Esophagus squamous epithelium (tissue), 5 donors: ENCODE results near the gene TCTN2. TPM values are rescaled to one million over a fixed set of nuclear protein-coding genes. Genes with fewer than 3 reads are reported as not detected.

Experiments
- DNase-seq: peaks from one replicate; lab custom pipeline; 2025; lab: John Stamatoyannopoulos, UW
- H3K27ac ChIP-seq, 4 donors: fragments of 200-600 bp; sonication (generic); one replicate each; pipeline ENCODE4 v1.5.1; 2016 to 2019; ENCODE audit warnings: mild to moderate bottlenecking in 1 of 4
- H3K27me3 ChIP-seq, 4 donors: fragments of 200-600 bp; sonication (generic); 1 replicate in 3 of 4; 2 replicates in 1 of 4; pipeline versions ENCODE4 v1.5.1 to v1.6.0; 2017 to 2021; ENCODE audit warnings: antibody characterized with exemption in 1 of 4
- H3K36me3 ChIP-seq, 3 donors: fragments of 200-600 bp; sonication (generic); one replicate each; pipeline ENCODE4 v1.5.1; 2016 to 2019
- H3K4me1 ChIP-seq, 3 donors: fragments of 200-600 bp; sonication (generic); one replicate each; pipeline ENCODE4 v1.5.1; 2017 to 2019
- H3K4me3 ChIP-seq, 4 donors: fragments of 200-600 bp; sonication (generic); 1 replicate in 3 of 4; 2 replicates in 1 of 4; pipeline ENCODE4 v1.5.1; 2016 to 2019; ENCODE audit warnings: mild to moderate bottlenecking in 2 of 4, moderate library complexity in 1 of 4
- H3K9me3 ChIP-seq, 3 donors: fragments of 200-600 bp; sonication (generic); one replicate each; pipeline ENCODE4 v1.5.1; 2016 to 2019
- CTCF ChIP-seq, 6 experiments: fragments of 450-650 bp in 4 of 6; fragments of 200-600 bp in 2 of 6; sonication (generic) in 2 of 6; IDR thresholded peaks; one replicate each; pipeline ENCODE4 v1.5.1; 2016 to 2019; ENCODE audit warnings: antibody characterized with exemption in 6 of 6, mild to moderate bottlenecking in 4 of 6, moderate library complexity in 4 of 6
- POLR2A ChIP-seq, 4 donors: fragments of 450-650 bp; IDR thresholded peaks; one replicate each; pipeline ENCODE4 v1.6.1; 2017; ENCODE audit warnings: antibody characterized with exemption in 4 of 4, mild to moderate bottlenecking in 4 of 4, moderate library complexity in 3 of 4
- WGBS, 2 donors: methylation state at CpG; one replicate each; pipeline ENCODE4 v1.1.5; 2018; 5-methylcytosine and 5-hydroxymethylcytosine counted together
- intact Hi-C: fragments of 100-400 bp; cut with DNase I; formaldehyde crosslinking; loops from one replicate; pipeline ENCODE4 v1.15.0; 2022
- total RNA-seq, 4 donors: library from RNA; depleted of rRNA; stranded (reverse); fragments of >200 nt; gene quantifications; one replicate each; pipeline ENCODE4 v1.1.0, GENCODE V29; 2016
- donor health status: DM: yes; HTN: yes; CAD: no.

The TCTN2 gene
- total RNA-seq, 4 donors from 2014 or later, result 3.0 to 5.9 (median 3.2) TPM

DNA sequence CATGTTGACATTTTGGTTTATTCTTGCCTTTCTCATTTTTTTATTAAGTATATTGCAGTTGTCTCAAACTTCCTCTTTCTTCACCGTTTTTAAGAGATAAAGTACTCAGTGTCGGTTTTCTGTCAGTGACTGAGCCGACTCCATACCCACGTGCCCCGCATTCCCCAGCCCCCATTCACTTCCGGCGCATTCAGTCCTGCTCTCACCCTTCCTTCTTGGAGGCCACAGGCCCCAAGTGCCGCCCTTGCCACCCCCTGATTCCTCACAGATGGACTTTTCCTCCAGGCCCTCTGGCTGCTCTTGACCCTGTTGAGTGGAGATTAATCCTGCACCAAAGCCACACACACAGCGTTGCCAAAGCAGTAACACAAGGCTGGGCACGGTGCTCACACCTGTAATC lies 72.1 kb downstream of the TCTN2 start:
- Histone ChIP-seq H3K4me1 (peaks cover 0 to 14% (median 0%) of the 10 kb centered on the region in 3 donors), H3K4me3 (no peak overlapping the region), H3K9me3 (no peaks in the 10 kb centered on the region), H3K36me3 (peaks cover 23 to 93% (median 24%) of the 10 kb centered on the region in 3 donors), H3K27me3 (no peaks in the 10 kb centered on the region), H3K27ac (no peak overlapping the region)
- no peak for TF ChIP-seq POLR2A (IDR thresholded peaks at IDR 0.05)
- no peak for TF ChIP-seq CTCF (IDR thresholded peaks at IDR 0.05)
- no peak for DNase-seq
- intact Hi-C loops, result no loop called here
- 74 to 76% methylated on average over 8 of the region's 10 CpGs for WGBS, 2 donors

DNA sequence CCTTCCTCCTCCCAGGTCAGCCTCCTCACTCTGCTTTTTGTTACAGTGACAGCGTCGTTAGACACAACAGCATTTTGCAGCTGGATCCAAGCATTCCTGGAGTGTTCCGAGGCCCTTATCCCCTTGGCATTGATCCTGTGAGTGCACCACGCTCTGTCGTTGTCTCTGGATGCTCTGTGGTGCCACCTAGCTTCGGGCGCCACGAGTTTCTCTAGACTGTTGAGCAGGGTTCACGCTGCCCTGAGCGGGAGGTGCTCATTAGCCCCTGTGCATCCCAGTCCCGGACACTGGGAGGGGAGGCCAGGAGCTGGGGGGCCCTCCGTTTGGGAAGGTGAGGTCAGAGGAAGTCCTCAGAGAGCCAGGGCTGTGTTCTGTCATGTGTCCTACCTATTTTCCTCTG lies 73.9 kb downstream of the TCTN2 start:
- intact Hi-C loops, result no loop called here
- Histone ChIP-seq H3K27ac (no peak overlapping the region), H3K27me3 (no peaks in the 10 kb centered on the region), H3K4me1 (peaks cover 0 to 14% (median 0%) of the 10 kb centered on the region in 3 donors), H3K9me3 (no peaks in the 10 kb centered on the region), H3K4me3 (no peak overlapping the region), H3K36me3 (peaks cover 20 to 93% (median 23%) of the 10 kb centered on the region in 3 donors)
- WGBS, 2 donors, result 67 to 85% methylated on average over 4 to 11 of the region's 12 CpGs
- no peak for DNase-seq
- TF ChIP-seq CTCF (IDR thresholded peaks at IDR 0.05) (no peak), POLR2A (IDR thresholded peaks at IDR 0.05) (no peak)

DNA sequence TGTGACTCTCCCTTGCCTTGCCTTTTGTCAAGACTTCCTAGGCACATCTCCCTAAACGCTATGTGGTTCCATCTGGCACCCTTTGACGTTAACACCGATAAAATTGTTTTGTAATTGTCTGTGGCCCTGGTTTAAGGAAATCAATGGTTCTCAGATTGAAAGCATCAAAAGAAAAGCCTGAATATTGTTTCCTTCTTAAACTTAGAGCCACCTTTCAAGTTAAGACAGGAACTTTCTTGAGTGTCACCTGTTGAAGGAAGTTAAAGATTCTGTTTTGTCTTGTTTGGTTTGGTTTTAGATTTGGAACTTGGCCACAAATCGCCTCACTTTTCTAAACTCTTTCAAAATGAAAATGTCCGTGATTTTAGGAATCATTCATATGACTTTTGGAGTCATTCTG lies 76.4 kb downstream of the TCTN2 start:
- H3K27ac ChIP-seq, result no peak overlapping the region
- no peaks in the 10 kb centered on the region for H3K9me3 ChIP-seq
- no peak overlapping the region for H3K4me3 ChIP-seq
- 34 to 43% methylated on average over 5 of the region's 5 CpGs for WGBS, 2 donors
- intact Hi-C loops, result no loop called here
- TF ChIP-seq POLR2A (IDR thresholded peaks at IDR 0.05) (no peak), CTCF (IDR thresholded peaks at IDR 0.05) (no peak)
- peaks cover 0 to 14% (median 0%) of the 10 kb centered on the region in 3 donors for H3K4me1 ChIP-seq
- no peak for DNase-seq
- H3K27me3 ChIP-seq, result no peaks in the 10 kb centered on the region
- peaks cover 26 to 93% (median 27%) of the 10 kb centered on the region in 3 donors for H3K36me3 ChIP-seq

- intact Hi-C loops, result no loop called here
- Histone ChIP-seq H3K9me3 (no peaks in the 10 kb centered on the region), H3K4me1 (peaks cover 0 to 14% (median 0%) of the 10 kb centered on the region in 3 donors), H3K27ac (no peak overlapping the region), H3K27me3 (no peaks in the 10 kb centered on the region), H3K36me3 (peaks cover 26 to 93% (median 27%) of the 10 kb centered on the region in 3 donors), H3K4me3 (no peak overlapping the region)
- 79 to 81% methylated on average over 6 of the region's 6 CpGs for WGBS, 2 donors
- no peak for TF ChIP-seq CTCF (IDR thresholded peaks at IDR 0.05)
- no peak for TF ChIP-seq POLR2A (IDR thresholded peaks at IDR 0.05)
- no peak for DNase-seq
Measured at GRCh38 chr12:123748161-123748560, 77.2 kb downstream of the TCTN2 start.

GRCh38 chr12:123748661-123749060 lies 77.7 kb downstream of the TCTN2 start:
- Histone ChIP-seq H3K27ac (no peak overlapping the region), H3K27me3 (no peaks in the 10 kb centered on the region), H3K4me3 (no peak overlapping the region), H3K36me3 (peaks cover 26 to 93% (median 27%) of the 10 kb centered on the region in 3 donors), H3K9me3 (no peaks in the 10 kb centered on the region), H3K4me1 (peaks cover 0 to 14% (median 0%) of the 10 kb centered on the region in 3 donors)
- TF ChIP-seq CTCF (IDR thresholded peaks at IDR 0.05), result no peak
- TF ChIP-seq POLR2A (IDR thresholded peaks at IDR 0.05), result no peak
- WGBS, 2 donors, result 49 to 78% methylated on average over 1 to 4 of the region's 4 CpGs
- intact Hi-C loops, result no loop called here
- no peak for DNase-seq
